WTC11 (cell line): ENCODE results near the gene VIPAS39. TPM values are rescaled to one million over a fixed set of nuclear protein-coding genes. Genes with fewer than 3 reads are reported as not detected.
"Not testable (repeated sequence)": the region's sequence is repeated elsewhere in the genome, so short reads cannot be mapped to it uniquely, and the experiment has no call there.

Source experiments
- ATAC-seq: fragments of 200-7000 bp; cut with Tn5 transposase; 2 replicates; pipeline ENCODE4 v1.10.0; 2021; ENCODE audit warnings: mild to moderate bottlenecking, moderate library complexity
- CTCF ChIA-PET: fragments of 300-600 bp; sonication (Branson Sonifier 250); formaldehyde crosslinking; loops from one replicate; lab custom pipeline; 2021; ENCODE audit warnings: antibody characterized with exemption; lab: Charles Lee
- POLR2A ChIA-PET: fragments of 350-600 bp; sonication (Branson Sonifier 250); formaldehyde crosslinking; loops from one replicate; lab custom pipeline; 2021; ENCODE audit warnings: antibody characterized with exemption; lab: Charles Lee
- DNase-seq: peaks from one replicate; pipeline ENCODE4 v3.0.0; 2021; ENCODE audit warnings: low spot score
- H3K27ac Mint-ChIP-seq: 2 replicates; pipeline ENCODE4 v1.8.0; 2021; ENCODE audit warnings: mixed read lengths
- H3K27me3 Mint-ChIP-seq: 2 replicates; pipeline ENCODE4 v1.8.0; 2021; ENCODE audit warnings: low read depth, mild to moderate bottlenecking, moderate library complexity, mixed read lengths
- H3K36me3 Mint-ChIP-seq: 2 replicates; pipeline ENCODE4 v1.8.0; 2021; ENCODE audit warnings: mixed read lengths
- H3K4me1 Mint-ChIP-seq: 2 replicates; pipeline ENCODE4 v1.8.0; 2022; ENCODE audit warnings: mixed read lengths
- H3K4me3 Mint-ChIP-seq: 2 replicates; pipeline ENCODE4 v1.8.0; 2021; ENCODE audit warnings: mild to moderate bottlenecking, moderate library complexity, mixed read lengths
- H3K9me3 Mint-ChIP-seq: 2 replicates; pipeline ENCODE4 v1.8.0; 2021; ENCODE audit warnings: mixed read lengths
- ATF3 ChIP-seq: sonication (generic); formaldehyde crosslinking; conservative IDR thresholded peaks from 2 replicates; pipeline ENCODE4 v1.8.1; 2022; ENCODE audit warnings: mild to moderate bottlenecking, missing genetic modification reagents
- CBFB ChIP-seq: sonication (generic); formaldehyde crosslinking; IDR thresholded peaks from 2 replicates; pipeline ENCODE4 v1.8.1; 2022; ENCODE audit warnings: mild to moderate bottlenecking, low read depth, missing genetic modification reagents
- EMX1 ChIP-seq: fragments of 250-450 bp; sonication (Bioruptor Pico); IDR thresholded peaks from 2 replicates; pipeline ENCODE4 v1.8.0; 2021; ENCODE audit warnings: mild to moderate bottlenecking
- ERG ChIP-seq: fragments of 250-450 bp; sonication (Bioruptor Pico); IDR thresholded peaks from 2 replicates; pipeline ENCODE4 v1.8.0; 2021; ENCODE audit warnings: mild to moderate bottlenecking
- GRHL2 ChIP-seq: fragments of 250-450 bp; sonication (Bioruptor Pico); IDR thresholded peaks from 2 replicates; pipeline ENCODE4 v1.8.0; 2022; ENCODE audit warnings: mild to moderate bottlenecking, moderate library complexity; ENCODE audit not compliant: insufficient replicate concordance, severe bottlenecking
- HMGXB4 ChIP-seq: sonication (generic); formaldehyde crosslinking; IDR thresholded peaks from 2 replicates; pipeline ENCODE4 v1.8.1; 2023; ENCODE audit warnings: mild to moderate bottlenecking, moderate library complexity, missing genetic modification reagents
- NR2C2 ChIP-seq: sonication (generic); formaldehyde crosslinking; IDR thresholded peaks from 2 replicates; pipeline ENCODE4 v1.8.0; 2022; ENCODE audit warnings: mild to moderate bottlenecking, missing genetic modification reagents
- NR3C1 ChIP-seq: sonication (generic); formaldehyde crosslinking; conservative IDR thresholded peaks from 2 replicates; pipeline ENCODE4 v1.8.1; 2023; ENCODE audit warnings: low read depth, mild to moderate bottlenecking, missing genetic modification reagents
- OVOL2 ChIP-seq: fragments of 250-450 bp; sonication (Bioruptor Pico); IDR thresholded peaks from 2 replicates; pipeline ENCODE4 v1.9.0; 2021; ENCODE audit warnings: mild to moderate bottlenecking, borderline replicate concordance
- PRDM15 ChIP-seq: sonication (generic); formaldehyde crosslinking; IDR thresholded peaks from 2 replicates; pipeline ENCODE4 v1.8.0; 2022; ENCODE audit warnings: missing genetic modification reagents
- RORB ChIP-seq: fragments of 250-450 bp; sonication (Bioruptor Pico); IDR thresholded peaks from 2 replicates; pipeline ENCODE4 v1.9.0; 2021; ENCODE audit warnings: mild to moderate bottlenecking
- TEAD4 ChIP-seq: sonication (generic); formaldehyde crosslinking; IDR thresholded peaks from 2 replicates; pipeline ENCODE4 v1.8.0; 2022; ENCODE audit warnings: mild to moderate bottlenecking, missing genetic modification reagents
- ZMAT4 ChIP-seq: fragments of 250-450 bp; sonication (Bioruptor Pico); IDR thresholded peaks from 2 replicates; pipeline ENCODE4 v1.9.0; 2021; ENCODE audit warnings: mild to moderate bottlenecking
- total RNA-seq: library from RNA; stranded (reverse); gene quantifications from 3 replicates; pipeline ENCODE4 v1.2.3, GENCODE V29; 2021

The VIPAS39 gene
- total RNA-seq, 1 experiment from 2014 or later, result 17.0 TPM

GRCh38 chr14:77416836-77417235 lies 40.6 kb downstream of the VIPAS39 start:
- Mint-ChIP-seq H3K9me3 (peaks cover 28% of the 10 kb centered on the region), H3K27ac (no peak overlapping the region), H3K4me1 (no peaks in the 10 kb centered on the region), H3K4me3 (no peak overlapping the region), H3K36me3 (peaks cover 22% of the 10 kb centered on the region), H3K27me3 (no peaks in the 10 kb centered on the region)
- ChIA-PET POLR2A (no interaction called here), CTCF (no interaction called here)
- no peak for TF ChIP-seq CBFB (CRISPR knock-in tag)
- TF ChIP-seq ZMAT4, result no peak
- TF ChIP-seq ERG (CRISPR knock-in tag), result no peak
- no peak for TF ChIP-seq OVOL2 (CRISPR knock-in tag)
- no peak for TF ChIP-seq EMX1 (CRISPR knock-in tag)
- no peak for TF ChIP-seq NR2C2 (CRISPR knock-in tag)
- TF ChIP-seq GRHL2 (CRISPR knock-in tag), result no peak
- no peak for TF ChIP-seq RORB (CRISPR knock-in tag)
- no peak for TF ChIP-seq TEAD4 (CRISPR knock-in tag)
- no peak for TF ChIP-seq HMGXB4
- TF ChIP-seq PRDM15 (CRISPR knock-in tag), result no peak
- ATAC-seq (no peak), DNase-seq (no peak)

GRCh38 chr14:77416098-77416497 lies 41.3 kb downstream of the VIPAS39 start:
- POLR2A ChIA-PET, H3K27me3 Mint-ChIP-seq, H3K4me1 Mint-ChIP-seq, H3K27ac Mint-ChIP-seq, ATAC-seq, DNase-seq, H3K4me3 Mint-ChIP-seq: not testable (repeated sequence)
- CTCF ChIA-PET, result interaction anchor here (1.5 kb wide), 1 partner anchor 9 kb away, joined by 6 read pairs; no protein-coding TSS in a partner anchor
- Mint-ChIP-seq H3K9me3 (peaks cover 28% of the 10 kb centered on the region), H3K36me3 (peaks cover 20% of the 10 kb centered on the region)

GRCh38 chr14:77415403-77416030 lies 41.9 kb downstream of the VIPAS39 start:
- CTCF ChIA-PET, result interaction anchor here (1.5 kb wide), 1 partner anchor 9 kb away, joined by 6 read pairs; no protein-coding TSS in a partner anchor
- peaks cover 28% of the 10 kb centered on the region for H3K9me3 Mint-ChIP-seq

GRCh38 chr14:77409131-77409533 lies 48.3 kb downstream of the VIPAS39 start:
- no peak for TF ChIP-seq ATF3 (CRISPR knock-in tag)
- no peak for TF ChIP-seq NR3C1 (CRISPR knock-in tag)
- Mint-ChIP-seq H3K36me3 (no peaks in the 10 kb centered on the region), H3K4me1 (no peaks in the 10 kb centered on the region), H3K4me3 (no peak overlapping the region), H3K27ac (no peak overlapping the region), H3K9me3 (no peaks in the 10 kb centered on the region), H3K27me3 (no peaks in the 10 kb centered on the region)
- DNase-seq (peak; percentile 20), ATAC-seq (peak; percentile 94)
- ChIA-PET CTCF (interaction anchor here (0.5 to 1.3 kb wide), 11 partner anchors 18 to 995 kb away, joined by 3 to 12 read pairs (median 3); partner anchors contain the start of genes GSTZ1, POMT2, SAMD15 and TMED8), POLR2A (no interaction called here)

More at GRCh38 chr14:77415403-77416030, 41.9 kb downstream of the VIPAS39 start:
- H3K4me1 Mint-ChIP-seq, ATAC-seq, DNase-seq, POLR2A ChIA-PET, H3K27ac Mint-ChIP-seq, H3K4me3 Mint-ChIP-seq, H3K27me3 Mint-ChIP-seq: not testable (repeated sequence)
- peaks cover 20% of the 10 kb centered on the region for H3K36me3 Mint-ChIP-seq
